WERI-Rb-1 (cell line): ENCODE results near the gene DUSP22.

ENCODE experiments used
- DNase-seq: peaks from one replicate; pipeline ENCODE4 v3.0.0-alpha.2; 2020
- H3K27ac ChIP-seq: fragments of 250-450 bp; sonication (Bioruptor Pico); 2 replicates; pipeline ENCODE4 v1.5.1; 2020; ENCODE audit warnings: mild to moderate bottlenecking, moderate library complexity
- H3K27me3 ChIP-seq: fragments of 250-450 bp; sonication (Bioruptor Pico); 2 replicates; pipeline ENCODE4 v1.5.1; 2021; ENCODE audit warnings: mild to moderate bottlenecking, low read depth, moderate library complexity; ENCODE audit not compliant: insufficient read depth, severe bottlenecking
- H3K36me3 ChIP-seq: fragments of 250-450 bp; sonication (Bioruptor Pico); 2 replicates; pipeline ENCODE4 v1.5.1; 2020; ENCODE audit warnings: mild to moderate bottlenecking, moderate library complexity
- H3K4me3 ChIP-seq: 2 replicates; pipeline ENCODE4 v1.5.1; 2011; ENCODE audit warnings: low read depth, mild to moderate bottlenecking, control low read depth, low read length
- H3K9me3 ChIP-seq: fragments of 250-450 bp; sonication (Bioruptor Pico); 2 replicates; pipeline ENCODE4 v1.5.1; 2021; ENCODE audit warnings: mild to moderate bottlenecking, moderate library complexity; ENCODE audit not compliant: severe bottlenecking
- CTCF ChIP-seq: IDR thresholded peaks from 2 replicates; pipeline ENCODE4 v1.5.1; 2011; ENCODE audit warnings: low read depth, mild to moderate bottlenecking, control low read depth, inconsistent platforms, low read length

Gene DUSP22

GRCh38 chr6:348860-349396 is 56.6 kb downstream of the DUSP22 start:
- peaks cover 10% of the 10 kb centered on the region for H3K36me3 ChIP-seq
- no peak for TF ChIP-seq CTCF
- no peaks in the 10 kb centered on the region for H3K9me3 ChIP-seq
- H3K27ac ChIP-seq: no peak overlapping the region
- DNase-seq: no peak
- H3K4me3 ChIP-seq: no peak overlapping the region
- H3K27me3 ChIP-seq: peaks cover 25% of the 10 kb centered on the region

GRCh38 chr6:349491-349921 is 57.2 kb downstream of the DUSP22 start:
- no peaks in the 10 kb centered on the region for H3K9me3 ChIP-seq
- no peak overlapping the region for H3K4me3 ChIP-seq
- no peak for DNase-seq
- peaks cover 21% of the 10 kb centered on the region for H3K27me3 ChIP-seq
- H3K27ac ChIP-seq: no peak overlapping the region
- no peak for TF ChIP-seq CTCF
- peaks cover 10% of the 10 kb centered on the region for H3K36me3 ChIP-seq

- DNase-seq: no peak
- no peak for TF ChIP-seq CTCF
- H3K27ac ChIP-seq: no peak overlapping the region
- H3K36me3 ChIP-seq: peaks cover 10% of the 10 kb centered on the region
- H3K4me3 ChIP-seq: no peak overlapping the region
- H3K27me3 ChIP-seq: peaks cover 21% of the 10 kb centered on the region
- H3K9me3 ChIP-seq: no peaks in the 10 kb centered on the region
Observed at GRCh38 chr6:350371-350770, 58.1 kb downstream of the DUSP22 start.

GRCh38 chr6:351011-351866 is 59.0 kb downstream of the DUSP22 start:
- Histone ChIP-seq H3K27ac (no peak overlapping the region), H3K36me3 (peaks cover 10% of the 10 kb centered on the region), H3K27me3 (peaks cover 25% of the 10 kb centered on the region), H3K4me3 (no peak overlapping the region), H3K9me3 (no peaks in the 10 kb centered on the region)
- no peak for DNase-seq
- TF ChIP-seq CTCF: 0 out of 2 replicates have a peak, but pooled peaks have one; percentile 27

DNA sequence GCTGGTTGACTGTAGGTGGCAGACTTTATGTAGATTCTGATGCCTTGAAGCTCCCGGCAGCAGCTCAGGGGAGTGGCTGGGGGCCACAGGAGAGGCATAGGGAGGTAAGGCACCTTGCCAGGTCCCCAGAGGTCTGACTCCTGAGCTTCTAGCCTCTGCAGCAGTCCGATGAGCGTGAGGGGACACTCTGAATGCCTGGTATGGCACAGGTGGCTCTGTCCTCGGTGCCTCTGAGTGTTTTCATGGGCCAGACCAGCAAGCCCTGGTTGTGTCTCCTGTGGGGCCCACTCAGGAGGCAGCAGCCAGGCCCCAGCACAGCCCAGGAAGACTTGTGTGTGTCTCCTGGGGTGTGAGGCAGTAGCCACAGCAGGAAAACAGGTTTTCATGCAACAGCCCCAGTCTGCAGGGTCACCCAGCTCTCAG is 59.6 kb downstream of the DUSP22 start:
- Histone ChIP-seq H3K4me3 (no peak overlapping the region), H3K27me3 (peaks cover 26% of the 10 kb centered on the region), H3K36me3 (peaks cover 10% of the 10 kb centered on the region), H3K9me3 (no peaks in the 10 kb centered on the region), H3K27ac (no peak overlapping the region)
- TF ChIP-seq CTCF: no peak
- no peak for DNase-seq

DNA sequence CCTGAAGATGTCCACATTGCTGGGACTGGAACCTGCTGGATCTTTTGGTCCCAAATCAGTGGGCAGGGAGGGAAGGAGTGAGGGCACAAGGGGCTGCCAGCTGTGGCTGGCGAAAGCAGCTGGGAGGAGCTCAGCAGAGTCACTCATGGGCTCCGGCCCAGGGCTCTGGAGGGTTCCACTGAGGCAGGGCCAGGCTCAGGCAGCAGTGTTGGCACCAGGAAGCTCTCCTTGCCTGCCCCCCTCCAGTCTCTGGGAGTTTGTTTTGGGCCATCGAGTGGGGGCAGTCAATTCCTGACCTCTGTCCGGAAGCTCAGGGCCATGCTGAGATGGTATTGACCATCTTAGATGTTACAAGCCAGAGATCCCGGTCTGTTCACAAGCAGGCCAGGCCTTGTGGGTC is 60.2 kb downstream of the DUSP22 start:
- no peak for TF ChIP-seq CTCF
- H3K4me3 ChIP-seq: no peak overlapping the region
- no peaks in the 10 kb centered on the region for H3K9me3 ChIP-seq
- H3K27ac ChIP-seq: no peak overlapping the region
- H3K27me3 ChIP-seq: peaks cover 27% of the 10 kb centered on the region
- peaks cover 10% of the 10 kb centered on the region for H3K36me3 ChIP-seq
- no peak for DNase-seq
